Posterior cingulate gyrus (tissue), 11 donors: ENCODE data around the gene B3GALNT1.
A peak's percentile ranks its signal among the peaks of the same experiment; 100 is the strongest.

Experiments
- DNase-seq, 10 donors: peaks; one replicate each; pipeline versions ENCODE4 v3.0.0 to v3.0.0-alpha.2; 2020 to 2021; ENCODE audit warnings: mixed read lengths in 3 of 10
- intact Hi-C: fragments of 100-400 bp; cut with DNase I; formaldehyde crosslinking; loops from one replicate; pipeline ENCODE4 v1.15.1; 2023

B3GALNT1 gene

DNA sequence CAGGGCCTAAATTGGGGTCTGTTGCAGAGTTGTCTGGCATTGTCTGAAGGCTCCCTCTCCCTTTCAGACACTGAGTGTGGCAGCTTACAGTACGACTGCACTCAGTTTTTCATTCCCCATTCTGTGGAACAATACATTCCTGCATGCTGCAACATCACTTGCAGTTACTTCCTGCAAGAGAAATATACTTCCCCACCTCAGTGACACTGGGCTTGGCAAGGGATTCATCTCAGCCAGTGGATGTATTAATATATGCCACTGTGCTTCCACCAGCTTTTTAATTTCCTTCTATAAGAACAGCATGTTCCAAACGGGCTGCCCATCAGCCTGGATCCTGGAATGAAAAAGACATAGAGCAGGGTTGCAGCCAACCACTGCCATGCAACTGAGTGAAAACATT, 23.1 kb downstream of the B3GALNT1 start:
- DNase-seq: no peak
- intact Hi-C loops: no loop called here

DNA sequence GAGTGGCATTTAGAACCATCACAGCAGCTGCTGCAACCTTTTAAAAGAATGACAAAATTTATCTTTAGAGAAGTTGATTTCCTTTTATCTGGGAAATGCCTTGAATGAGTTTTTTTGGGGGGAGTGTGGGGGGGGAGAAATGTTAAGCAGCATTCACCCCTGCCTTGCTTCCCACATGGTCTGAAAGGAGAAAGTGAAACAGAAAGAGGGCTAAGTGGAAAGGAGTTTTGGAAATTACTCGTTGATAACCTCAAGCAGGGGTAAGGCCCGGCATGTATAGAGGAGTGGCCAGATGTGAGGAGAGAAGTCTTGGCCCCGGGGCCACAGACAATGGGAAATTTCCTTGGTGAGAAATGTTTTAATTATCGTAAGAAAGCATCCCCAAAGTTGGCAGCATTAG, 23.5 kb downstream of the B3GALNT1 start:
- intact Hi-C loops: no loop called here
- DNase-seq: no peak

DNA sequence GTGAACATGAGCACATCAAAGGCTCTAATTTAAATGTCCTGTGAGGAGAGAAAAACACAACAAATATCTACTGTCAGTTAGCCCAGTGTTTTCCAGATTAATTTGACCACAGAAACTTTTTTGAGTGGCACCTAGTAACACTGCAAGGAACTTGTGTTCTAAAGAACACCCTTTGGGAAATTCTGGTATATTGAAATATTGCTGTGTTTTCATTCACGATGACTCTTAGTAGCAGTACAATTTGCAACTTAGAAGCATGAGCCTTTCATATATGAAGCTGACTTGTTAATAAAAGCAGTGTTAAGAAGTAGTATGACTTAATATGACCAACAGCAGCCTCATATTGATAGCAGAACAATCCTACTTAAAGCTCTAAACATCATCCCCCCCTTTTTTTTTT, 32.0 kb downstream of the B3GALNT1 start:
- DNase-seq: no peak
- intact Hi-C loops: no loop called here

DNA sequence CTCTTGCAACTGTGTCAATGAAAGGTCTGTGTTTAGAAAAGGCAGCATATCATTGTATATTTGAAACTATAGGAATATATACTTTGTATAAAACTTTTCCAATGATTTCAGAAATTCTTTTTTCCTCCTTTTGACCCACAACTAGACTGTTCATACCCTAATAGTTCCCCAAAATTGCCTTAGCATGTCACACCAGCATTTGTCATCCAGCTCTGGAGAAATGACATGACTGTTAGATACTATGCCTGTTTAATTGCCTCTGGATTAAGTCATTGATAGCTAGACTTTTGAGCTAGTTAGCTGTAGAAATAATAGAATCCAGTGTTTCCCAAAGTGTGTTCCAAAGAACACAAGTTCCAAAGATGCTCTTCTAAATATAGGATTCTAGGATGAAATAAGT, 32.4 kb downstream of the B3GALNT1 start:
- intact Hi-C loops: no loop called here
- DNase-seq: no peak

- intact Hi-C loops: no loop called here
- no peak for DNase-seq
These were observed 32.9 kb downstream of the B3GALNT1 start for GRCh38 chr3:161072211-161072621.

- DNase-seq: no peak
- intact Hi-C loops: no loop called here
These were observed 34.0 kb downstream of the B3GALNT1 start for GRCh38 chr3:161070980-161071663.

- no peak for DNase-seq
- intact Hi-C loops: no loop called here
These were observed 34.8 kb downstream of the B3GALNT1 start for GRCh38 chr3:161070252-161070930.

GRCh38 chr3:161069511-161070251, 35.5 kb downstream of the B3GALNT1 start:
- intact Hi-C loops: no loop called here
- peak in 1 of 10 donors; percentile 16 for DNase-seq

- DNase-seq: no peak
- intact Hi-C loops: no loop called here
These were observed 37.8 kb downstream of the B3GALNT1 start for GRCh38 chr3:161067335-161067734.

GRCh38 chr3:161066930-161067329, 38.2 kb downstream of the B3GALNT1 start:
- DNase-seq: no peak
- intact Hi-C loops: no loop called here

DNA sequence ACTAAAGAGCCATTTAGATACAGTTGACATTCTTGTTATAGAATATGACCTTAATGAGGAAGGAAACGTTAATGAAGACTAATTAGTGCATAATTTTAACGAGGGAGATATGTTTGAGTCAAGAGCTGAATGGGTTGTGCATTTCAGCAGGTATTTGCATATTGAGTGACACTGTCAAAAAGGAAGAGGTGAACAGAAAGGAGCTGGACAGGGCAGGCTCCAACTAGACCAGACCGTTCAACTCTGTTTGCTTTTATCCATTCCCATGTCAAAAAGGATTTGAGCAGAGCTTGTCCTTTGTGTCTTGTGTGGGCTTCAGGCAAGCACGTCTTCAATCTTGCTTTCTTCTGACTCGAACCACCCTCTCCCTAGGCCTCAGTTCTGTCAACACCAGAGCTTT, 40.7 kb downstream of the B3GALNT1 start:
- intact Hi-C loops: no loop called here
- no peak for DNase-seq

DNA sequence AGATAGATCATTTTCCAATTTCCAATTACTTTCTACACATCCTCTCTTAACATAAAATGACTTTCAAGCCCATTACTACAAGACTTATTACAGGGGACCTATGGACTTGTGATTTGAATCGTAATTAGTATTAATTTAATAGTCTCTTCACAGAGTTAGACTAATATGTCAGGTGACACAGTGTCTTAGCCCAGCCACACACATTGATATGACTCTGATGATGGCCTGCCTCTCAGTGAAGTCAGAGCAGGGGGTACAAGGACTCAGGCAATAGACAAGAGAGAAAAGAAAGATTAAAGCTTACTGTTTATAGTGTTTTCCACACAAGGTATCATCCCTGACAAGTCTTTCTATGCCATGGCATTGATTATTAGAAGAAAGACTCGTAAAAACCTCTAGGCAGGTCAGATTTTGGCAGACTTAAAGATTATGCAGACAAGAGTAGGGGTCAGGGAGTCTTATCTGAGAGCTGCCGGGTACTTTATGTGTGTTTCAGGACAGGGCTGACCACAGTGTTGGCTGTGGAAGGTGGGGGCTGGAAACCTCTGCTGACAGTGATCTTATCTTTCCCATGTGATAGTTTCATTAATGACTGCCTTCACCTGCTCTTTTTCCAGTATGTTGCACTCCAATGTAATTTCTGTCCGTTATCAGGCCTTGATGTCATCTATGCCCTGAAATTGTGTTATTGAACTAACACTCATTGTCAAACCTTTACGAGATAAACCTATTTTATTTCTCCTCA, 50.1 kb downstream of the B3GALNT1 start:
- intact Hi-C loops: no loop called here
- DNase-seq: no peak

DNA sequence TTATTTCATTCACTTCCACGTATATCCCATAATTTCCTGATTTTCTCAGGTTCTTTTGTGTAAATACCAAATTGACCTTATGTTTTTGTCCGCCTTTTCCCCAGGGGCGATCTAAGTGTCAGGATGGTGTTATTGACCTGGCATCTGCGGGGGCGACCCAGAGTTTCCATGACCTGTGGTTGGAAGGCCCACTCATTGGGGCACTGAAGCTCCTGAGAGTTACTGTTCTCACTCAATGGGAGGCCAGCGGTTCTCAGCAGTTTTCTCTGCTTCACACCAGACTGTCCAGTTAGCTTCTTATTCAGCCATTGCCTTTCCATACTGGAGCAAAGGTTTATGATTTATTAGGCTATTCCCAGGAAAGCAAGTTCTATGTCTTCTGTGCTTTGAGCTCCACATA, 53.3 kb downstream of the B3GALNT1 start:
- no peak for DNase-seq
- intact Hi-C loops: no loop called here

GRCh38 chr3:161050935-161051334, 54.2 kb downstream of the B3GALNT1 start:
- DNase-seq: no peak
- intact Hi-C loops: no loop called here

- intact Hi-C loops: no loop called here
- no peak for DNase-seq
These were observed 55.4 kb downstream of the B3GALNT1 start for GRCh38 chr3:161049683-161050248.

DNA sequence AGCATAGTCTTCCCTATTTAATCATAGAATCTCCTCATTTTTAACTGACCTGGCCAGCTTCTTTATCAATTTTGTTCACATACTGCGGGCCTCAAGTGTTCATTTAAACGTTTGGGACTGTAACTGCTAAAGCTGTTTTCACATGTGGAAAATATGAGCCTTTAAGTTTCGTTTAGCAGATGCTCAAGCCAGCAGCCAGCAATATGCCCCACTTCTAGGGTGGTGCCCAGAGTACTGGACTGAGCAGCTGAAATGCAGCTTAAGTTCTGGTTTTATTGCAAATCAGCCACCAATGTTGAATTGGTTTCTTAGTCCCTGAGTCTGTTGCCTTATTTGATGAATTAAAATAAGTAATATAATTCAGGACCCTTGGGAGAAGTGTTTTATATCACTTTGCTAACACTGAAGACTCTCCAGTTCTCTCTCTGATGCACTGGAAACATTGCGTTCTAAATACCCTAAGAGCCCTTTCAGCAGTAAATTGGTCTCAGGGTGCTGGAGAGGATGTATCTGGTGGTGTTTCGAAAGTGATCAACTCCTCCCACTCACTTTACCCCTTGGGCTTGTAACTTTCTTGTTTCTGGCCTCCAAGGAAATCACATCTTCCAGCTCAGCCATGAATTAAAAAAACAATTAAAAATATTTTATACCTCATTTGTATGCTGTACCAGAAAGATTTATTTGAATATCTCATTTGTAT, 61.7 kb downstream of the B3GALNT1 start:
- intact Hi-C loops: no loop called here
- no peak for DNase-seq

DNA sequence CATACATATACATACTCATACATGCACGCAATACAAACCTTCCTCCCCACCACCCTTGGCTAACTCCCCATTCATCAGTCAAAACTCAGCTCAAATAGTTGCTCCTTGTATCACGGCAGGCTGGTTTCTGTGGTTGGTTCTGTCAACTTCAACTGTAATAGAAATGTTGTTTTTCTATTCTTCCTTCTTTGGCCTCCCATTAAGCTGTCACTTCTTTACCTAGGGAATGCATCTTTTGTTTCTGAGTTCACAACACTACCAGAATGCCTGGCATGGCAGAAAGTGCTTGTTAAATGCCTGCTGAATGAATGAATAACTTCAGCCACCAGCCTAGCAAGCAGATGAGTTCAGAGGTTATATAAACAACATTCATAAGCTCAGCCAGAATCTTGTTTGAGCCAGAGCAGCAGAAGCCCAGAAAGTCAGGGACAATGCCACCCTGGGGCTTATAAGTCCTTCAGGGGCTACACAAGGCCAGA, 63.1 kb downstream of the B3GALNT1 start:
- DNase-seq: no peak
- intact Hi-C loops: no loop called here

DNA sequence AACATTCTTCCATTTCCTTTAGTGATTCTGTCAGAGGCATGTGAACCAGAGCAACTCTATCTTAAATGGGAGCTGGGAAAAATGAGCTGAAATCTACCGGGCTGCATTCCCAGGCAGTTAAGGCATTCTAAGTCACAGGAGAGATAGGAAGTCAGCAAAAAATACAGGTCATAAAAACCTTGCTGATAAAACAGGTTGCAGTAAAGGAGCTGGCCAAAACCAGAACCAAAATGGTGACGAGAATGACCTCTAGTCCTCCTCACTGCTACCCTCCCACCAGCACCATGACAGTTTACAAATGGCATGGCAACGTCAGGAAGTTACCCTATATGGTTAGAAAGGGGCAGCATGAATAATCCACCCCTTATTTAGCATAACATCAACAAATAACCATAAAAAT, 66.4 kb downstream of the B3GALNT1 start:
- no peak for DNase-seq
- intact Hi-C loops: no loop called here

GRCh38 chr3:161035711-161036110, 69.4 kb downstream of the B3GALNT1 start:
- intact Hi-C loops: no loop called here
- no peak for DNase-seq
